A549 (cell line): ENCODE data around the gene HNF1A. TPM values are rescaled to one million over a fixed set of nuclear protein-coding genes. Genes with fewer than 3 reads are reported as not detected.

ENCODE experiments used
- ATAC-seq, 2 experiments: fragments of 200-7000 bp in 1 of 2; fragments of >200 bp in 1 of 2; cut with Nextera tagmentation in 1 of 2; cut with Tn5 transposase in 1 of 2; 3 replicates each; pipeline versions ENCODE4 v1.8.0 to v1.9.1; 2018 to 2020; ENCODE audit warnings: mild to moderate bottlenecking in 1 of 2, moderate library complexity in 1 of 2
- CTCF ChIA-PET: fragments of 300-600 bp; sonication (Branson Sonifier 250); formaldehyde crosslinking; extraction: SDS; loops from one replicate; lab custom pipeline; 2021; ENCODE audit warnings: antibody characterized with exemption, inconsistent platforms; lab: Yijun Ruan, JAX
- POLR2A ChIA-PET: fragments of 350-600 bp; formaldehyde crosslinking; extraction: SDS; loops from one replicate; lab custom pipeline; 2021; ENCODE audit warnings: antibody characterized with exemption, inconsistent platforms; lab: Yijun Ruan, JAX
- DNase-seq, 2 experiments: peaks; one replicate each; pipeline versions ENCODE4 v3.0.0 to v3.0.0-alpha.2; 2011 to 2016; ENCODE audit warnings: low read depth in 1 of 2, low spot score in 1 of 2
- FAIRE-seq: peaks from 2 replicates; lab custom pipeline; 2011; peaks lifted over from hg19 to GRCh38; lab: Jason Lieb, UNC
- H3K27ac ChIP-seq, 2 experiments: fragments of >200 bp; sonication (Bioruptor Twin); formaldehyde crosslinking; 3 replicates each; pipeline ENCODE4 v1.5.1; 2016 to 2017
- H3K4me1 ChIP-seq: fragments of >200 bp; sonication (Bioruptor Twin); formaldehyde crosslinking; 3 replicates; pipeline ENCODE4 v1.6.1; 2016
- H3K4me2 ChIP-seq: fragments of >200 bp; sonication (Bioruptor Twin); formaldehyde crosslinking; 3 replicates; pipeline ENCODE4 v1.6.1; 2016
- H3K4me3 ChIP-seq: fragments of >200 bp; sonication (Bioruptor Twin); formaldehyde crosslinking; 3 replicates; pipeline ENCODE4 v1.5.1; 2016
- H3K9me3 ChIP-seq: fragments of >200 bp; sonication (Bioruptor Twin); formaldehyde crosslinking; 3 replicates; pipeline ENCODE4 v1.6.1; 2016
- CHD2 ChIP-seq: fragments of 150-350 bp; IDR thresholded peaks from 2 replicates; pipeline ENCODE4 v1.6.1; 2014; ENCODE audit warnings: low read length; ENCODE audit not compliant: partially characterized antibody
- EHF ChIP-seq: fragments of 250-450 bp; sonication (Bioruptor Pico); IDR thresholded peaks from 2 replicates; pipeline ENCODE4 v1.5.0; 2020; ENCODE audit warnings: mild to moderate bottlenecking
- ESRRA ChIP-seq: fragments of 150-350 bp; IDR thresholded peaks from 2 replicates; pipeline ENCODE4 v1.6.1; 2014; ENCODE audit warnings: mild to moderate bottlenecking, low read length, borderline replicate concordance
- HDAC2 ChIP-seq: fragments of 200-600 bp; sonication (generic); IDR thresholded peaks from 2 replicates; pipeline ENCODE4 v1.6.1; 2016
- HEYL ChIP-seq: fragments of 250-450 bp; sonication (Bioruptor Pico); IDR thresholded peaks from 2 replicates; pipeline ENCODE4 v1.8.0; 2021; ENCODE audit warnings: mild to moderate bottlenecking, moderate library complexity
- JUN ChIP-seq, 2 experiments: fragments of >200 bp; sonication (Bioruptor Twin); formaldehyde crosslinking; IDR thresholded peaks; 2 replicates in 1 of 2; 3 replicates in 1 of 2; pipeline ENCODE4 v1.6.1; 2016 to 2017
- JUNB ChIP-seq: fragments of >200 bp; sonication (Bioruptor Twin); formaldehyde crosslinking; IDR thresholded peaks from 2 replicates; pipeline ENCODE4 v1.6.1; 2016
- KDM5A ChIP-seq: fragments of 200-600 bp; sonication (generic); IDR thresholded peaks from 2 replicates; pipeline ENCODE4 v1.6.1; 2016; ENCODE audit warnings: antibody characterized with exemption, mild to moderate bottlenecking
- MAZ ChIP-seq: fragments of 150-350 bp; IDR thresholded peaks from 2 replicates; pipeline ENCODE4 v1.6.1; 2014; ENCODE audit warnings: antibody characterized with exemption, low read depth, low read length, borderline replicate concordance
- MYC ChIP-seq: IDR thresholded peaks from 2 replicates; pipeline ENCODE4 v1.6.1; 2012; ENCODE audit warnings: mild to moderate bottlenecking, inconsistent platforms, low read length, improper control_type of control experiment, borderline replicate concordance
- PHF8 ChIP-seq: fragments of 200-600 bp; sonication (generic); IDR thresholded peaks from 2 replicates; pipeline ENCODE4 v1.6.1; 2016; ENCODE audit warnings: low read depth, mild to moderate bottlenecking, antibody characterized with exemption, moderate library complexity, borderline replicate concordance
- POLR2A ChIP-seq: IDR thresholded peaks from 2 replicates; pipeline ENCODE4 v1.6.1; 2012; ENCODE audit warnings: mild to moderate bottlenecking, low read length
- SREBF2 ChIP-seq: fragments of 450-650 bp; IDR thresholded peaks from 2 replicates; pipeline ENCODE4 v1.6.1; 2014; ENCODE audit warnings: mild to moderate bottlenecking, moderate library complexity
- USF2 ChIP-seq: fragments of 450-650 bp; IDR thresholded peaks from 2 replicates; pipeline ENCODE4 v1.6.1; 2014; ENCODE audit warnings: antibody characterized with exemption
- ZC3H11A ChIP-seq: fragments of 450-650 bp; IDR thresholded peaks from 2 replicates; pipeline ENCODE4 v1.6.1; 2014; ENCODE audit warnings: antibody characterized with exemption, mild to moderate bottlenecking
- WGBS: methylation state at CpG from one replicate; pipeline ENCODE4 v1.1.6; 2017; ENCODE audit errors: missing lambda C conversion rate; 5-methylcytosine and 5-hydroxymethylcytosine counted together
- polyA plus RNA-seq, 4 experiments: library from polyadenylated mRNA; depleted of rRNA in 3 of 4; stranded (reverse); fragments of >200 nt; fragmentation: RNase III in 1 of 4; extraction: RNeasy Plus Mini Kit Qiagen cat#74134 plus additional on column Dnase treatment in 1 of 4; gene quantifications; 2 replicates in 3 of 4; 3 replicates in 1 of 4; pipeline ENCODE4 v1.2.3, GENCODE V29; 2011 to 2017
- TF ChIP-seq, protein P1 (sequence below): fragments of 250-450 bp; sonication (Bioruptor Pico); IDR thresholded peaks from 2 replicates; pipeline ENCODE4 v1.5.0; 2020; ENCODE audit warnings: low read depth, mild to moderate bottlenecking, moderate library complexity
- TF ChIP-seq, protein P2 (sequence below): IDR thresholded peaks from 2 replicates; pipeline ENCODE4 v1.6.1; 2012; ENCODE audit warnings: low read depth, borderline replicate concordance
- TF ChIP-seq, protein P3 (sequence below): fragments of 250-450 bp; sonication (Bioruptor Pico); IDR thresholded peaks from 2 replicates; pipeline ENCODE4 v1.5.0; 2021; ENCODE audit warnings: mild to moderate bottlenecking, moderate library complexity, borderline replicate concordance
- TF ChIP-seq, protein P4 (sequence below): fragments of 150-350 bp; IDR thresholded peaks from 2 replicates; pipeline ENCODE4 v1.6.1; 2014; ENCODE audit warnings: low read depth, mild to moderate bottlenecking, low read length
- TF ChIP-seq, protein P5 (sequence below): fragments of >200 bp; sonication (Bioruptor Twin); formaldehyde crosslinking; IDR thresholded peaks from 3 replicates; pipeline ENCODE4 v1.5.1; 2016

Gene HNF1A
- polyA plus RNA-seq, 2 of the 4 experiments (the other 2 are of a cell fraction): 2.6 to 7.3 TPM

DNA sequence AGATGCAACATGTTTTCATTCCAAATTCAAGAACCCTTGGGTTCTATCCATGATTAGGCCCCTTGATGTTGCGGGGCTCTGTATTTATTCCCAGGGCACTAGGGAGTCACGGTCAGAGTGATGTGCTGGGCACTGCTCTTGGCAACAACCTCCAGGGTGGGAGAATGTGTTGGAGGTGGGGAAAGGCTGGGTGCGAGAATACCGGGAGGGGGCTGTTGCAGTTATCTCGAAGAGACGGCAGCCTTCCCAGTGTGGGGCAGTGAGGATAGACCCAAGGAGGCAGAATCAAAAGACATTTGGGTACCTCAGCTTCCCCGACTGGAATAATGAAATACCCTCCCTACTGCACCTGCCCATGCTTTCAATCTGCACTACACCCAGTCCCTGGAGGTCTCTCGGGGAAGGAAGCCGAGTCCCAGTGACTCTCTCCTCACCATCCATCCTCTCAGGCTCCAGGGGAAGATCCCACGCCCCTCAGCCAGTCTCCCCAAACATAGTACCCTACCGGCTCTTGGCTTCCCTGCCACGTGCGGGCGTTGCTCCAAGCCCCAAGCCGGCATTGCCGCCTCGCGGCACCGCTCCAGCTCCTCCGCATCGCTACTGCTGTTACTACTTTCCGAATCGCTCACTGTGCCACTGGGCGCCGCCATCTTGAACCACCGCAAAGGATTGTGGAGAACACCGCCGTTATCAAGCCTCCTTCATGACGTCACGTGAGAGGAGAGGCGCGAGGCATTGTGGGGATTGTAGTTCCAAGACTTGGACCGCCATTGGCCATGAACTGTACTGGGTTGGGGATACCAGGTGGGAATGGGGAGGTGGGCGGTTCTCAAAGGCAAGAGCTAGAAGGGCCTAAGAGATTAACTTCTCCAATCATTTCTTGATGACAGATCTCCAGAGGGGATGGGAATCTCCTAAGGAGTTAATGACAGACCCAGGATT, 37.8 kb downstream of the HNF1A start, which contains the start of gene C12orf43:
C12orf43 (minus strand) TSS at position 663 of the 942 bp plus-strand sequence; CDS start at position 650, 13 bp downstream.
- TF ChIP-seq EHF (CRISPR knock-in tag) (no peak), HDAC2 (peak; percentile 86; the same call in 1 of the 2 replicates), POLR2A (peak; percentile 76), MAZ (no peak), CHD2 (no peak), JUN (IDR thresholded peaks at IDR 0.05) (peak in 1 of 2 experiments; percentile 69; a peak in 2 of 5 replicates), USF2 (peak; percentile 80), ESRRA (no peak), SREBF2 (no peak), PHF8 (peak; percentile 30; the same call in 1 of the 2 replicates), JUNB (no peak), ZC3H11A (no peak), KDM5A (peak; percentile 99), MYC (peak; percentile 42; the same call in 1 of the 2 replicates), HEYL (CRISPR knock-in tag) (no peak)
- TF ChIP-seq, protein P1, sequence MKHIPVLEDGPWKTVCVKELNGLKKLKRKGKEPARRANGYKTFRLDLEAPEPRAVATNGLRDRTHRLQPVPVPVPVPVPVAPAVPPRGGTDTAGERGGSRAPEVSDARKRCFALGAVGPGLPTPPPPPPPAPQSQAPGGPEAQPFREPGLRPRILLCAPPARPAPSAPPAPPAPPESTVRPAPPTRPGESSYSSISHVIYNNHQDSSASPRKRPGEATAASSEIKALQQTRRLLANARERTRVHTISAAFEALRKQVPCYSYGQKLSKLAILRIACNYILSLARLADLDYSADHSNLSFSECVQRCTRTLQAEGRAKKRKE (CRISPR knock-in tag): no peak
- TF ChIP-seq, protein P2, sequence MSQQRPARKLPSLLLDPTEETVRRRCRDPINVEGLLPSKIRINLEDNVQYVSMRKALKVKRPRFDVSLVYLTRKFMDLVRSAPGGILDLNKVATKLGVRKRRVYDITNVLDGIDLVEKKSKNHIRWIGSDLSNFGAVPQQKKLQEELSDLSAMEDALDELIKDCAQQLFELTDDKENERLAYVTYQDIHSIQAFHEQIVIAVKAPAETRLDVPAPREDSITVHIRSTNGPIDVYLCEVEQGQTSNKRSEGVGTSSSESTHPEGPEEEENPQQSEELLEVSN: no peak
- TF ChIP-seq, protein P3, sequence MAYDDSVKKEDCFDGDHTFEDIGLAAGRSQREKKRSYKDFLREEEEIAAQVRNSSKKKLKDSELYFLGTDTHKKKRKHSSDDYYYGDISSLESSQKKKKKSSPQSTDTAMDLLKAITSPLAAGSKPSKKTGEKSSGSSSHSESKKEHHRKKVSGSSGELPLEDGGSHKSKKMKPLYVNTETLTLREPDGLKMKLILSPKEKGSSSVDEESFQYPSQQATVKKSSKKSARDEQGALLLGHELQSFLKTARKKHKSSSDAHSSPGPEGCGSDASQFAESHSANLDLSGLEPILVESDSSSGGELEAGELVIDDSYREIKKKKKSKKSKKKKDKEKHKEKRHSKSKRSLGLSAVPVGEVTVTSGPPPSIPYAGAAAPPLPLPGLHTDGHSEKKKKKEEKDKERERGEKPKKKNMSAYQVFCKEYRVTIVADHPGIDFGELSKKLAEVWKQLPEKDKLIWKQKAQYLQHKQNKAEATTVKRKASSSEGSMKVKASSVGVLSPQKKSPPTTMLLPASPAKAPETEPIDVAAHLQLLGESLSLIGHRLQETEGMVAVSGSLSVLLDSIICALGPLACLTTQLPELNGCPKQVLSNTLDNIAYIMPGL: no peak
- TF ChIP-seq, protein P4, sequence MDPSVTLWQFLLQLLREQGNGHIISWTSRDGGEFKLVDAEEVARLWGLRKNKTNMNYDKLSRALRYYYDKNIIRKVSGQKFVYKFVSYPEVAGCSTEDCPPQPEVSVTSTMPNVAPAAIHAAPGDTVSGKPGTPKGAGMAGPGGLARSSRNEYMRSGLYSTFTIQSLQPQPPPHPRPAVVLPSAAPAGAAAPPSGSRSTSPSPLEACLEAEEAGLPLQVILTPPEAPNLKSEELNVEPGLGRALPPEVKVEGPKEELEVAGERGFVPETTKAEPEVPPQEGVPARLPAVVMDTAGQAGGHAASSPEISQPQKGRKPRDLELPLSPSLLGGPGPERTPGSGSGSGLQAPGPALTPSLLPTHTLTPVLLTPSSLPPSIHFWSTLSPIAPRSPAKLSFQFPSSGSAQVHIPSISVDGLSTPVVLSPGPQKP: no peak
- TF ChIP-seq, protein P5, sequence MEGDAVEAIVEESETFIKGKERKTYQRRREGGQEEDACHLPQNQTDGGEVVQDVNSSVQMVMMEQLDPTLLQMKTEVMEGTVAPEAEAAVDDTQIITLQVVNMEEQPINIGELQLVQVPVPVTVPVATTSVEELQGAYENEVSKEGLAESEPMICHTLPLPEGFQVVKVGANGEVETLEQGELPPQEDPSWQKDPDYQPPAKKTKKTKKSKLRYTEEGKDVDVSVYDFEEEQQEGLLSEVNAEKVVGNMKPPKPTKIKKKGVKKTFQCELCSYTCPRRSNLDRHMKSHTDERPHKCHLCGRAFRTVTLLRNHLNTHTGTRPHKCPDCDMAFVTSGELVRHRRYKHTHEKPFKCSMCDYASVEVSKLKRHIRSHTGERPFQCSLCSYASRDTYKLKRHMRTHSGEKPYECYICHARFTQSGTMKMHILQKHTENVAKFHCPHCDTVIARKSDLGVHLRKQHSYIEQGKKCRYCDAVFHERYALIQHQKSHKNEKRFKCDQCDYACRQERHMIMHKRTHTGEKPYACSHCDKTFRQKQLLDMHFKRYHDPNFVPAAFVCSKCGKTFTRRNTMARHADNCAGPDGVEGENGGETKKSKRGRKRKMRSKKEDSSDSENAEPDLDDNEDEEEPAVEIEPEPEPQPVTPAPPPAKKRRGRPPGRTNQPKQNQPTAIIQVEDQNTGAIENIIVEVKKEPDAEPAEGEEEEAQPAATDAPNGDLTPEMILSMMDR: no peak
- H3K9me3 ChIP-seq: no peaks in the 10 kb centered on the region
- peak; percentile 92 to 94 for DNase-seq
- POLR2A ChIA-PET: no interaction called here
- H3K27ac ChIP-seq: peak within 1 kb of the TSS; percentile 71 to 85
- FAIRE-seq: peak; percentile 98
- ATAC-seq: peak; percentile 91 to 98
- peaks cover 8% of the 10 kb centered on the region for H3K4me1 ChIP-seq
- peak within 1 kb of the TSS; percentile 88 for H3K4me2 ChIP-seq
- WGBS: 3% methylated on average over 32 of the region's 34 CpGs
- CTCF ChIA-PET: interaction anchor here (1.0 to 4.3 kb wide), 3 partner anchors 9 to 80 kb away, joined by 4 to 18 read pairs (median 5); no protein-coding TSS in a partner anchor
- peak within 1 kb of the TSS; percentile 64 for H3K4me3 ChIP-seq
